ENCODE results near the gene C2CD4D.

- no peak for TF ChIP-seq CTCF (IDR thresholded peaks at IDR 0.05)
- TF ChIP-seq TCF7L2 (IDR thresholded peaks at IDR 0.05; ENCODE audit: low read depth, low read length) = no peak
- no peak for TF ChIP-seq POLR2AphosphoS5 (IDR thresholded peaks at IDR 0.05; ENCODE audit: low read depth, low read length)
- no peak for TF ChIP-seq SIN3A (IDR thresholded peaks at IDR 0.05; ENCODE audit: borderline replicate concordance, insufficient read depth, low read depth, low read length)
- no peak for TF ChIP-seq REST (IDR thresholded peaks at IDR 0.05; ENCODE audit: insufficient read depth in 1 of 2, low read depth in 2 of 2, low read length in 1 of 2)
Measured at GRCh38 chr1:151813271-151813977, 26.2 kb downstream of the C2CD4D start.

Measured in Panc1 (cell line).